Measurements from ENCODE around the gene AGBL1.

DNA sequence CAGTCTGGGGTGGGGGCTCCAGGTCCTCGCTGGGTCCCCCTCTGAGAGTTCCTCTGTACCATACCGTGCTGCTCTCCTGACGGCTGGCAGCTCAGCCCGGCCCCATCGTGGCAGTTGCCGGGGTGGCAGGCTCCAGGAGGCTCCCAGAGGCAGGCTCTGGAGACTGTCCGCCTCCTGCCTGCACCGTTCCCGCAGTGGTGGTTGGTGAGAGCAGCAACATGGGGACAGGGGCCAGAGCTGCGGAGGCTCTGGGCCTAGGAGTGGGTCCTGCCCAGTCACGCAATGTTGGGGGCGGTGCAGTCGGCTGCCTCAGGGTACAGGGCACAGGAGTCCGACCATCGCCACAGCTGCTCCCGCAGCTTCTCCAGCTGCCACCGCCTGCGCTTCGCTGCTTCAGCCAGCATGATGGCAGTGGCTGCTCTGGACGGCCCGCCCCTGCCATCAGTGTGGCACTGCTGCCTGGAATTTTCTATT lies 492.7 kb downstream of the AGBL1 start:
- TF ChIP-seq, protein P1, sequence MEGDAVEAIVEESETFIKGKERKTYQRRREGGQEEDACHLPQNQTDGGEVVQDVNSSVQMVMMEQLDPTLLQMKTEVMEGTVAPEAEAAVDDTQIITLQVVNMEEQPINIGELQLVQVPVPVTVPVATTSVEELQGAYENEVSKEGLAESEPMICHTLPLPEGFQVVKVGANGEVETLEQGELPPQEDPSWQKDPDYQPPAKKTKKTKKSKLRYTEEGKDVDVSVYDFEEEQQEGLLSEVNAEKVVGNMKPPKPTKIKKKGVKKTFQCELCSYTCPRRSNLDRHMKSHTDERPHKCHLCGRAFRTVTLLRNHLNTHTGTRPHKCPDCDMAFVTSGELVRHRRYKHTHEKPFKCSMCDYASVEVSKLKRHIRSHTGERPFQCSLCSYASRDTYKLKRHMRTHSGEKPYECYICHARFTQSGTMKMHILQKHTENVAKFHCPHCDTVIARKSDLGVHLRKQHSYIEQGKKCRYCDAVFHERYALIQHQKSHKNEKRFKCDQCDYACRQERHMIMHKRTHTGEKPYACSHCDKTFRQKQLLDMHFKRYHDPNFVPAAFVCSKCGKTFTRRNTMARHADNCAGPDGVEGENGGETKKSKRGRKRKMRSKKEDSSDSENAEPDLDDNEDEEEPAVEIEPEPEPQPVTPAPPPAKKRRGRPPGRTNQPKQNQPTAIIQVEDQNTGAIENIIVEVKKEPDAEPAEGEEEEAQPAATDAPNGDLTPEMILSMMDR (IDR thresholded peaks at IDR 0.05) = no peak
- TF ChIP-seq POLR2A (IDR thresholded peaks at IDR 0.05) = no peak
